Measurements from ENCODE around the gene POU2F3.
"Not testable (repeated sequence)": the region's sequence is repeated elsewhere in the genome, so short reads cannot be mapped to it uniquely, and the experiment has no call there.

The POU2F3 gene

DNA sequence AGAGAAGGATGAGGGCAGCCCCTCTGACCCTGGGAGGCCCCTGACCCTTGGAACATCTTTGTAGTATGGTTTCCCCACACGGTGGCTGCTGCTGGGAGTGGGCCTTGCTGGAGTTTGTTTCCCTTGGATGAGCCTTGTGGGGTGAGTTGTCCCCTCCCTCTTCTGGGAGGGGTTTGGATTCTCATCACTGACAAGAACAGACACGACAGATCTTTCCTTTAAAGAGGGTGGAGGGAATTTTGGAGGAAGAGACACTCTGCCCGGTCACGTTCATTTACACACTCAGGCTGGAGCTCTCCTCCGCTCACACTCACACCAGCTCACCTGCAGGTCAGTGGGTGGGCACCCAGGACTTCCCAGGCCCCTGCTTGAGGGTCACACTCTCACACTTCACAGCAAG is 31.7 kb downstream of the POU2F3 start:
- Histone ChIP-seq H4K20me1 (ENCODE audit: insufficient read depth, low read length) (no peaks in the 10 kb centered on the region), H3K27ac (ENCODE audit: low read length) (no peak overlapping the region), H3K4me1 (ENCODE audit: low read length) (peaks cover 15% of the 10 kb centered on the region), H3K4me2 (ENCODE audit: low read length) (no peak overlapping the region), H3K27me3 (ENCODE audit: low read depth, low read length) (peaks cover 48% of the 10 kb centered on the region), H3K4me3 (ENCODE audit: low read length) (no peak overlapping the region), H3K79me2 (ENCODE audit: low read length) (no peaks in the 10 kb centered on the region), H2AFZ (ENCODE audit: low read depth, low read length) (no peak overlapping the region), H3K36me3 (replicated peaks; ENCODE audit: low read depth, low read length) (no peaks in the 10 kb centered on the region), H3K9me3 (ENCODE audit: insufficient read depth, low read length) (no peaks in the 10 kb centered on the region), H3K9ac (ENCODE audit: low read length) (no peak overlapping the region)
- TF ChIP-seq EZH2phosphoT487 (IDR thresholded peaks at IDR 0.05; ENCODE audit: low read depth), result no peak
- TF ChIP-seq, protein P1, sequence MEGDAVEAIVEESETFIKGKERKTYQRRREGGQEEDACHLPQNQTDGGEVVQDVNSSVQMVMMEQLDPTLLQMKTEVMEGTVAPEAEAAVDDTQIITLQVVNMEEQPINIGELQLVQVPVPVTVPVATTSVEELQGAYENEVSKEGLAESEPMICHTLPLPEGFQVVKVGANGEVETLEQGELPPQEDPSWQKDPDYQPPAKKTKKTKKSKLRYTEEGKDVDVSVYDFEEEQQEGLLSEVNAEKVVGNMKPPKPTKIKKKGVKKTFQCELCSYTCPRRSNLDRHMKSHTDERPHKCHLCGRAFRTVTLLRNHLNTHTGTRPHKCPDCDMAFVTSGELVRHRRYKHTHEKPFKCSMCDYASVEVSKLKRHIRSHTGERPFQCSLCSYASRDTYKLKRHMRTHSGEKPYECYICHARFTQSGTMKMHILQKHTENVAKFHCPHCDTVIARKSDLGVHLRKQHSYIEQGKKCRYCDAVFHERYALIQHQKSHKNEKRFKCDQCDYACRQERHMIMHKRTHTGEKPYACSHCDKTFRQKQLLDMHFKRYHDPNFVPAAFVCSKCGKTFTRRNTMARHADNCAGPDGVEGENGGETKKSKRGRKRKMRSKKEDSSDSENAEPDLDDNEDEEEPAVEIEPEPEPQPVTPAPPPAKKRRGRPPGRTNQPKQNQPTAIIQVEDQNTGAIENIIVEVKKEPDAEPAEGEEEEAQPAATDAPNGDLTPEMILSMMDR (IDR thresholded peaks at IDR 0.05; ENCODE audit: low read depth, low read length), result no peak

DNA sequence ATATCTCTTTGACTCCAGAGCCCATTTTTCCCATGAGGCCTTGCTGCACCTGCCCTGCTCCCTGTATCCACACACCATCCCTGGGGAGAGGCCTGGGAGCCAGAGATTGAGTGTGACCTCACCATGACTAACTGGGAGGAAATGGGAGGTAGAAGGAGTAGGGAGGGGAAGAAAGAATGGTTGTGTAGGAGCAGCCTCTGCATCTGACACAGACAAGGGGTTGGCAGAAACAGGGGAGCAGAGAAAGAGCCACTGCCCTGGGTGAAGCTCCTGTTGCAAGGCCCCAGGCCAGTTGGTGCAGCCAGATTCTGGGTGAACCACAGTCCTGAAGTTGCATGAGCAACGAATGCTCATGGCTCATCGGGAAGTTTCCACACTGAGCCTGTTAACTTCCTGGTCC is 32.4 kb downstream of the POU2F3 start:
- H3K79me2 ChIP-seq (ENCODE audit: low read length), result no peaks in the 10 kb centered on the region
- peaks cover 44% of the 10 kb centered on the region for H3K27me3 ChIP-seq (ENCODE audit: low read depth, low read length)
- H3K36me3 ChIP-seq (replicated peaks; ENCODE audit: low read depth, low read length), result no peaks in the 10 kb centered on the region
- no peak overlapping the region for H3K9ac ChIP-seq (ENCODE audit: low read length)
- H3K27ac ChIP-seq (ENCODE audit: low read length), result no peak overlapping the region
- no peak overlapping the region for H3K4me2 ChIP-seq (ENCODE audit: low read length)
- H3K4me3 ChIP-seq (ENCODE audit: low read length), result no peak overlapping the region
- no peak overlapping the region for H2AFZ ChIP-seq (ENCODE audit: low read depth, low read length)
- no peaks in the 10 kb centered on the region for H4K20me1 ChIP-seq (ENCODE audit: insufficient read depth, low read length)
- H3K4me1 ChIP-seq (ENCODE audit: low read length), result peaks cover 9% of the 10 kb centered on the region
- H3K9me3 ChIP-seq (ENCODE audit: insufficient read depth, low read length), result no peaks in the 10 kb centered on the region
- TF ChIP-seq, protein P1 (IDR thresholded peaks at IDR 0.05; ENCODE audit: low read depth, low read length), result no peak
- TF ChIP-seq EZH2phosphoT487 (IDR thresholded peaks at IDR 0.05; ENCODE audit: low read depth), result no peak

DNA sequence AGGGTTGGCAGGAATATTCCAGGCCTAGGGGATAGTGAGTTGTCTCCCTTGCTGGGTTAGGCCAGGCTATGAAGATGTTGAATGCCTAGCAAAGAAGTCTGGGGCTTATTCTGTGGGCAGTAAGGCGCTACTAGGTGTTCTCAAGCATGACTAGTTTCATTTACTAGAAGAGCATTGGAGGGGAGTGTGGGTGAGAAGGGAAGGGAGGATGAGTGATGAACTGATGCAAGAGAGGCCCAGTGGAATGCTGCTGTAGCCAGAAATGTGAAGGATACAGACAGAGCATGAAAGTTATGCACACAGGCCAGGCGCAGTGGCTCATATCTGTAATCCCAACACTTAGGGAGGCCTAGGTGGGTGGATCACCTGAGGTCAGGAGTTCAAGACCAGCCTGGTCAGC is 33.5 kb downstream of the POU2F3 start:
- no peaks in the 10 kb centered on the region for H4K20me1 ChIP-seq (ENCODE audit: insufficient read depth, low read length)
- TF ChIP-seq, protein P1 (IDR thresholded peaks at IDR 0.05; ENCODE audit: low read depth, low read length), result no peak
- TF ChIP-seq EZH2phosphoT487 (IDR thresholded peaks at IDR 0.05; ENCODE audit: low read depth), result no peak
- no peak overlapping the region for H3K9ac ChIP-seq (ENCODE audit: low read length)
- no peak overlapping the region for H3K4me2 ChIP-seq (ENCODE audit: low read length)
- H3K27me3 ChIP-seq (ENCODE audit: low read depth, low read length), result peaks cover 38% of the 10 kb centered on the region
- H3K79me2 ChIP-seq (ENCODE audit: low read length), result no peaks in the 10 kb centered on the region
- H3K27ac ChIP-seq (ENCODE audit: low read length), result no peak overlapping the region
- no peak overlapping the region for H2AFZ ChIP-seq (ENCODE audit: low read depth, low read length)
- no peaks in the 10 kb centered on the region for H3K9me3 ChIP-seq (ENCODE audit: insufficient read depth, low read length)
- H3K4me1 ChIP-seq (ENCODE audit: low read length), result peaks cover 4% of the 10 kb centered on the region; the same call in 1 of the 2 replicates
- no peaks in the 10 kb centered on the region for H3K36me3 ChIP-seq (replicated peaks; ENCODE audit: low read depth, low read length)
- H3K4me3 ChIP-seq (ENCODE audit: low read length), result no peak overlapping the region

DNA sequence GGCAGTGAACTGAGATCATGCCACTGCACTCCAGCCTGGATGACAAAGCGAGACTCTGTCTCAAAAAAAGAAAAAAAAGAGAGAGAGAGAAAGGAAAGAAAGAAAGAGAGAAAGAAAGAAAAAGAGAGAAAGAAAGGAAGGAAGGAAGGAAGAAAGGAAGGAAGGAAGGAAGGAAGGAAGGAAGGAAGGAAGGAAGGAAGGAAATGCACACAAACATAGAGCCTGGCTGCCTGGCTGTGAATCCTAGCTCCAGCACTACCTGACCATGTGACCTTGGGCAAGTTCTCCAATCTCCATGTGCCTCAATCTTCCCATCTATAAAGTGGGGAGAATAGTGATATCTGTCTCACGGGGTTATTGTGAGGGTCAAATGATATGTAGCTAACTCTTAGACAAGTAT is 34.0 kb downstream of the POU2F3 start:
- H4K20me1 ChIP-seq (ENCODE audit: insufficient read depth, low read length); H2AFZ ChIP-seq (ENCODE audit: low read depth, low read length); H3K36me3 ChIP-seq (replicated peaks; ENCODE audit: low read depth, low read length); H3K4me1 ChIP-seq (ENCODE audit: low read length); H3K27ac ChIP-seq (ENCODE audit: low read length); H3K9ac ChIP-seq (ENCODE audit: low read length); H3K9me3 ChIP-seq (ENCODE audit: insufficient read depth, low read length); H3K4me2 ChIP-seq (ENCODE audit: low read length); H3K79me2 ChIP-seq (ENCODE audit: low read length); H3K4me3 ChIP-seq (ENCODE audit: low read length): not testable (repeated sequence)
- H3K27me3 ChIP-seq (ENCODE audit: low read depth, low read length), result peaks cover 33% of the 10 kb centered on the region

DNA sequence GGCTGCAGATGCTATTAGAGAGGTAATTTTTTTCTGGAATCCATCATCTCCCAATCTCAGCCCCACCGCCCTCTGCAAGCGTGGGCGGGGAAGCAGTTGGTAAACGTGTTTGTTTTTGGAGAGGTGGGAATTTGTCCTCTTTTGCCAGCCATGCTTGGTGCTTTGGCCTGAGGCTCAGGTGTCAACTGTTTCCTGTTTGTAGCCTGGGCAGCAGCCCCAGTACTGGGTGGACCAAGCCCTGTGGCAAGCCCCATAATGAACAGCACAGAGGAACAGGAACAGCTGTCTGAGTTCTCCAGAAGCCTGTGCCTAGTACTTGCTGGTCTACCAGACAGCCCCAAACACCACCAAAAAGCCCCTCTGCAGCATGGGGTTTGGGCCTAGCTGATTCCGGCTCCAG is 39.6 kb downstream of the POU2F3 start:
- H3K27me3 ChIP-seq (ENCODE audit: low read depth, low read length), result peaks cover 32% of the 10 kb centered on the region
- H3K9ac ChIP-seq (ENCODE audit: low read length), result no peak overlapping the region
- no peak overlapping the region for H3K4me3 ChIP-seq (ENCODE audit: low read length)
- H4K20me1 ChIP-seq (ENCODE audit: insufficient read depth, low read length), result no peaks in the 10 kb centered on the region
- no peaks in the 10 kb centered on the region for H3K36me3 ChIP-seq (replicated peaks; ENCODE audit: low read depth, low read length)
- H3K27ac ChIP-seq (ENCODE audit: low read length), result no peak overlapping the region
- H2AFZ ChIP-seq (ENCODE audit: low read depth, low read length), result no peak overlapping the region
- H3K4me1 ChIP-seq (ENCODE audit: low read length), result no peaks in the 10 kb centered on the region
- H3K79me2 ChIP-seq (ENCODE audit: low read length), result no peaks in the 10 kb centered on the region
- H3K9me3 ChIP-seq (ENCODE audit: insufficient read depth, low read length), result no peaks in the 10 kb centered on the region
- TF ChIP-seq, protein P1 (IDR thresholded peaks at IDR 0.05; ENCODE audit: low read depth, low read length), result no peak
- TF ChIP-seq EZH2phosphoT487 (IDR thresholded peaks at IDR 0.05; ENCODE audit: low read depth), result no peak
- H3K4me2 ChIP-seq (ENCODE audit: low read length), result no peak overlapping the region
